Mesothelial cell of epicardium (in vitro differentiated cells): ENCODE measurements around the gene PITX3. TPM values are rescaled to one million over a fixed set of nuclear protein-coding genes. Genes with fewer than 3 reads are reported as not detected.

Source experiments
- DNase-seq, 2 experiments: peaks; one replicate each; pipeline ENCODE4 v3.0.0; 2021; ENCODE audit warnings: low spot score in 2 of 2; ENCODE audit not compliant: unreplicated experiment in 2 of 2
- H3K27ac Mint-ChIP-seq: 2 replicates; pipeline ENCODE4 v1.8.0; 2021; ENCODE audit warnings: mixed read lengths
- H3K27me3 Mint-ChIP-seq: 2 replicates; pipeline ENCODE4 v1.8.0; 2021; ENCODE audit warnings: low read depth, mixed read lengths
- H3K36me3 Mint-ChIP-seq: 2 replicates; pipeline ENCODE4 v1.8.0; 2021; ENCODE audit warnings: mixed read lengths
- H3K4me1 Mint-ChIP-seq: 2 replicates; pipeline ENCODE4 v1.8.0; 2021; ENCODE audit warnings: mixed read lengths
- H3K4me3 Mint-ChIP-seq: 2 replicates; pipeline ENCODE4 v1.8.0; 2021; ENCODE audit warnings: mild to moderate bottlenecking, moderate library complexity, mixed read lengths
- H3K9me3 Mint-ChIP-seq: 2 replicates; pipeline ENCODE4 v1.8.0; 2021; ENCODE audit warnings: mixed read lengths
- total RNA-seq: library from RNA; stranded (reverse); gene quantifications from 3 replicates; pipeline ENCODE4 v1.2.1, GENCODE V29; 2021
- TF ChIP-seq, protein P1 (sequence below): fragments of 200-600 bp; sonication (generic); IDR thresholded peaks from one replicate; pipeline ENCODE4 v1.5.0; 2021; ENCODE audit warnings: antibody characterized with exemption; ENCODE audit not compliant: unreplicated experiment

PITX3 gene
- total RNA-seq, 1 donor from 2014 or later = not detected

DNA sequence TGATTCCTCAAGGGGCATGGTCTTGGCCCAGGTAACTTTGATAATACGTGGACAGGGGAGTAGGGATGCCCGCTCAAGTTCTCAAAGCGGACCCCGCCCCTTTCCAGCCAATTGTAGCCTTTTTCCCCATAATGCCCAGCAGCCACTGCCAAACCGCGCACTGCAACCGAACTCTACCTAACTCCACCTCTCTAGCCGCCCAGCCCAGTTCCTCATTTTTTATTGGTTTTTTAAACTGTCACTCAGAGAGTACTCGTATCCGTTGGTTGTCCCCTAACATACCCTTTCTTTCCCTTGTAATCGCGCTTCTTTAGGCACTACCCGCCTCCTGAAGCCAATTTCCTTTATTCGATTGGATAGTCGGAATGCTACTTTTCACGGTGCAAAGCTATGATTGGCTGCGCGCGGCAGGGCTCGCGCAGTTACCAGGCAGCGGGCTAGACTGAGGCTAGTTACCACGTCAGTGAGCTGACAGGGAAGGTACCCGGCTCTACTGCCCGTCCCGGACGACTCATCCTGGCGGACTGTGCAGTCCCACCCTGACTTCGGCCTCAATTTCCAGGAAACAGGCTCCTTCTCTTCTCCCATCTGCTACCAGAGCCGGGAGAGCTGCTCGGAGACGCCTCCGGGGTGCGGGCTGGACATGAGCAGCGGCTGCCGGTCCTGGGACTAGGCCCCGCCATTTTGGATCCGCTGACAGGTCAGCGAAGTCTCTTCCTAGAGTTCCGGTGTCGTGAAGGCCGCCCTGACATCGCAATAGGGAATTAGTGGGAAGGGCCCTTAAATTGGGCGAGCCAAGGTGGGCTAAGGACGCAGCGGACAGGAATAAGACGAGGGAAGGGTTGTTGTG is 4.0 kb upstream of the PITX3 start, which contains the start of gene GBF1:
TSS of gene GBF1 (plus strand) at position 451 of the 850 bp plus-strand sequence. CDS start 13,407 bp downstream, outside the sequence.
- TF ChIP-seq, protein P1, sequence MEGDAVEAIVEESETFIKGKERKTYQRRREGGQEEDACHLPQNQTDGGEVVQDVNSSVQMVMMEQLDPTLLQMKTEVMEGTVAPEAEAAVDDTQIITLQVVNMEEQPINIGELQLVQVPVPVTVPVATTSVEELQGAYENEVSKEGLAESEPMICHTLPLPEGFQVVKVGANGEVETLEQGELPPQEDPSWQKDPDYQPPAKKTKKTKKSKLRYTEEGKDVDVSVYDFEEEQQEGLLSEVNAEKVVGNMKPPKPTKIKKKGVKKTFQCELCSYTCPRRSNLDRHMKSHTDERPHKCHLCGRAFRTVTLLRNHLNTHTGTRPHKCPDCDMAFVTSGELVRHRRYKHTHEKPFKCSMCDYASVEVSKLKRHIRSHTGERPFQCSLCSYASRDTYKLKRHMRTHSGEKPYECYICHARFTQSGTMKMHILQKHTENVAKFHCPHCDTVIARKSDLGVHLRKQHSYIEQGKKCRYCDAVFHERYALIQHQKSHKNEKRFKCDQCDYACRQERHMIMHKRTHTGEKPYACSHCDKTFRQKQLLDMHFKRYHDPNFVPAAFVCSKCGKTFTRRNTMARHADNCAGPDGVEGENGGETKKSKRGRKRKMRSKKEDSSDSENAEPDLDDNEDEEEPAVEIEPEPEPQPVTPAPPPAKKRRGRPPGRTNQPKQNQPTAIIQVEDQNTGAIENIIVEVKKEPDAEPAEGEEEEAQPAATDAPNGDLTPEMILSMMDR = no peak
- Mint-ChIP-seq H3K36me3 (peaks cover 2% of the 10 kb centered on the region), H3K27ac (peak within 1 kb of the TSS; percentile 95), H3K9me3 (no peaks in the 10 kb centered on the region), H3K4me3 (peak within 1 kb of the TSS; percentile 98), H3K27me3 (peaks cover 26% of the 10 kb centered on the region), H3K4me1 (peaks cover 36% of the 10 kb centered on the region)
- DNase-seq = peak; percentile 75 to 87

DNA sequence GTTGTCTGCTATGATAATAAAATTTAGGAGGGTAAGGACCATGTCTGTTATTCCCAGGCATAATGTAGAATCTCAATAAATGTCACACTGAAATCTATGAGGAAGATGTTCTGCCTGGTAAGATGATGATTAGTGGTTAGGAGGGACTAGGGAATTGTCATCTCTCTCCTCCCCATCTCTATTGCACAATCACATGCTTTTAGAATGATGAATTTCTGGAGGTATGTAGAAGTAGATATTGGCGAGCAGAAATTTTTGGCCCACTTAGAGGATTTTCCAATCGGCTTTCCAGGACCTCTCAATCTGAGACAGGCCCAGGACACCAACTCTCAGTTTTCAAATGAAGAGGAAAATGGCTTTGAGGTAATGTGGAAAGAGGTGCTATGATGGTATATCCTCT is 2.0 kb upstream of the PITX3 start:
- Mint-ChIP-seq H3K4me1 (peaks cover 37% of the 10 kb centered on the region), H3K27me3 (peaks cover 46% of the 10 kb centered on the region), H3K36me3 (no peaks in the 10 kb centered on the region), H3K27ac (no peak overlapping the region), H3K9me3 (no peaks in the 10 kb centered on the region), H3K4me3 (no peak overlapping the region)
- no peak for DNase-seq
- TF ChIP-seq, protein P1 = no peak

DNA sequence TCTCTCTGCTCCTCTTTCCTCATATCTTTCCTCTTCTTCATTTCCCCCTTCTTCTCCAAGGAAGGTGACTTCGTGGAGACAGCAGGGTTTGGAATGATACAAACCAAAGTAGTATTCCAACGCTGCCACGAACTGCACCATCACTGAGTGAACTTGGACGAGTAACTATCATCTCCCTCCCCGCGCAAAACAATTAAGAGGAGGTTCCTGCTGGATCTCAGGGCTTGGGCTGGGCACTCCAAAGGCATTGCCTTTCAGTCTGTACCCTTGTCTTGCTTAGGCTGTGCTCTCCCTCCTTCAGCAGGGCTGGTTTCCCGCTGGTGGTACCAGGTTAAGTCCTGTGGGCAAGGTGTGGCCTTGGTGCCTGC is 790 bp upstream of the PITX3 start:
- no peak overlapping the region for H3K27ac Mint-ChIP-seq
- peaks cover 57% of the 10 kb centered on the region for H3K27me3 Mint-ChIP-seq
- TF ChIP-seq, protein P1 = no peak
- H3K4me3 Mint-ChIP-seq = peak overlapping the region; percentile 73
- no peaks in the 10 kb centered on the region for H3K9me3 Mint-ChIP-seq
- H3K36me3 Mint-ChIP-seq = no peaks in the 10 kb centered on the region
- peaks cover 27% of the 10 kb centered on the region for H3K4me1 Mint-ChIP-seq
- no peak for DNase-seq

GRCh38 chr10:102241032-102241443 is 274 bp downstream of the PITX3 start:
- no peak for DNase-seq
- Mint-ChIP-seq H3K9me3 (no peaks in the 10 kb centered on the region), H3K27me3 (peaks cover 68% of the 10 kb centered on the region), H3K4me1 (peaks cover 16% of the 10 kb centered on the region), H3K4me3 (peak overlapping the region; percentile 62), H3K27ac (no peak overlapping the region), H3K36me3 (no peaks in the 10 kb centered on the region)
- TF ChIP-seq, protein P1 = no peak

DNA sequence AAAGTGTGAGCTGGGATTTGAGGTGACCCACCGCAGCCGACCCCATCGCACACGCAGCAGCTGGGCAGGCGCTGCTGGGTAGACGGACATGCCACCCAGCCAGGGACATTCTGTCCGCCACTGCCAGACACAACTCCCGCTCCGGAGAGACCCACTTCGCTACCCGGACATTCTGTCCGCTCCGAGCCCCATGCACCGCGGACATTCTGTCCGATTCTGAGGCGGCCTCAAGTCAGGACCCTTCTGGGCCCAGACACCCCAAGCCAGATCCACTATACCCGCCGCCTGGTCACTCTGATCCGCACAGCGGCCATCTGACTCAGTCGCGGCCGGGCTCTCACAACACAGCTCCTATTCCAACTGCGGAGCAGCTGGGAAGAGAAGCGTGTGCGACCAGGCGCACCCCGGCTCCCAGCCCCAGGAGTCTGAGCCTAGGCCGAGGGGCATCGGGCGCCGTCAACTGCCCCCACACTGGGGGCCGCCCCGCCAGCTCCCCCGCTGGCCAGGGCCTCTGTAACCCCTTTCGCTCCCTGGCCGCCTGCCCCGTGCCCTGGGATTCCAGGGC is 763 bp downstream of the PITX3 start:
- Mint-ChIP-seq H3K4me3 (peak overlapping the region; percentile 62), H3K36me3 (no peaks in the 10 kb centered on the region), H3K27ac (no peak overlapping the region), H3K4me1 (peaks cover 16% of the 10 kb centered on the region), H3K27me3 (peaks cover 72% of the 10 kb centered on the region), H3K9me3 (no peaks in the 10 kb centered on the region)
- TF ChIP-seq, protein P1 = no peak
- no peak for DNase-seq
